NCI-H2107 treated with DMSO at 0.1 percent for 48 hours (cell line): ENCODE results near the gene TRAPPC3.

Experiments used
- DNase-seq: peaks from one replicate; lab custom pipeline; 2025; ENCODE audit not compliant: unreplicated experiment; lab: John Stamatoyannopoulos, UW

Gene TRAPPC3

GRCh38 chr1:36106269-36106668 is 43.0 kb downstream of the TRAPPC3 start:
- DNase-seq: no peak

GRCh38 chr1:36101546-36101945 is 47.7 kb downstream of the TRAPPC3 start:
- no peak for DNase-seq

DNA sequence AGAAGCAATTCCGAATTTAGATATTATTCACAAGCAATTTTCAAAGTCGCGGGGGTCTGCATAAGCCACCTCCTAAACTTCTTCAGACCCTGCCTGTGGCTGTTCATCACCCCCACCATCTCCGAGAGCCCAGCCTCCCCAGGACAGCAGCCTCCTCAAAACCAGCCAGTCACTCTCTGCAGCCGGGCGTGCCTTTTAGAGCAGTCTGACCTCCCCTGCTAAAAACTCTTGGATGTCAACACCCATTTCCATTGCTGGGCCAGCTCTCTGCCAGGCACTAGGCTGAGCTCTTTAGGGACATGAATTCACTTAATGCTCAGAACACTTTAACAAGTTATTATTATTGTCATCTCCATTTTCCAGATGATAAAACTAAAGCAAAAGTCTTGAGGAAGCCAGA is 48.9 kb downstream of the TRAPPC3 start:
- DNase-seq: no peak

DNA sequence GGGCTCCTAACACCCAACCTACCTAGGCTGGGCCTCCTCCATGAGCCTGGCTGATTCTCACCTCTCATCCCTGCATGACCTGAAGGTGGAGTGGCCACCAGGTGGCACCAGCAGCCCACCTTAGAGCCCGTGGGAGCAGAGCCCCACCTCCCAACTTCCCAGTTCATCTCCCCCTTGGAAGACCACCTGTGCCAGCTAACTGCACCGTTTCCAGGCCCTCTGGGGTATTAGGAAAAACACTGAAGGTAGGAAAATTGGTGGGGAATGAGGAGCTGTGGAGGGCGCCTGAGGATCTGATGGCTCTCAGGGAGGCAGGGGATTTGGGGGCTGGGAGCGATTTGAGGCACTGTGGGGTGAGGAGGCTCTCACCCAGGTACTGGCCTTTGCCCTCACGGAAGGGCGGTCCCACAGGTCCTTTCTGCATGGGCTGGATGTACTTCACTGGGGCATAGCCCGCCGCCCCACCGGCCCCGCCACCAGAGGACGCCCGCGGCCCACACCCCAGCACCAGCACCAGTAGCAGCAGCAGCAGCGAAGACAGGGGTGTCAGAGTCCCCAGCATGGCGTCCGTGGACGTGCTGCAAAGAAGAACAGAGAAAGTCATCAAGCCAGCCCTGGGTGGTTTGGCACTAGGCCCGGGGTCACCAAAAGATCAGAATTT is 49.5 kb downstream of the TRAPPC3 start:
- DNase-seq: peak; percentile 54

GRCh38 chr1:36098650-36099365 is 50.5 kb downstream of the TRAPPC3 start:
- no peak for DNase-seq

DNA sequence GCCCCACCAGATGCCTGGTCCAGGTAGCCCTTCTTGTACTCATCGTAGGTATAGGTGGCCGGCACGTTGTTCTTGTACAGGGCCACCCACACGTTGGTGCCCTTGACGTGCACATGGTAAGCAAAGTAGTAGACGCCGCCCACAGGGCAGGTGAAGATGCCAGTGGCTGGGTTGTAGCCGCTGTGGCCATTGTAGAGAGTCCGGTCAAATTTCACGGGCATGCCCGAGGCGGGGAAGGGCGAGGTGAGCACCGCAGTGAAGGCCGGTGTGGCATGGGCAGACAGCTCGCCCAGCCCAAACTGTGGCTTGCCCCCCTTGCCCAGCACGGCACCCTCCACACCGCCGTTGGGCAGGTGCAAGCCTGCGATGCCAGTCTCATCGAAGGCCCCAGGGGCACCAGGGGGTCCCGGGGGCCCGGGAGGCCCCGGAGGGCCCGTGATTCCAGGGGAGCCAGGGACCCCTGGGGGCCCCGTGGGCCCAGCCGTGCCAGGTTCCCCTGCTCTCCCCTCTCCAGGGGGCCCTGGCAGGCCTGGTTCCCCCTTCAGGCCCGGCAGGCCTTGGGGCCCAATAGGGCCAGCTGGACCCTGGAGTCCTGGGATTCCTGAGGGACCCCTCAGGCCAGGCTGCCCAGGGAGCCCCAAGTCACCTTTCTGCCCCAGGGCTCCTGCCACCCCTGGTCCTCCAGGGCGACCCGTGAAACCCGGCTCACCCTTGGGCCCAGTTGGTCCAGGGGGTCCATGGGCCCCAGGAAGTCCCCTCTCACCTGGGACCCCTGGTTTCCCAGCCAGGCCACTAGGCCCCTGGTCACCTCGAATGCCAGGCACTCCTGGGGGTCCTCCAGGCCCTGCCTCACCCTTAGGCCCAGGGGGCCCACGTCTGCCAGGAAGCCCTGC is 51.3 kb downstream of the TRAPPC3 start:
- no peak for DNase-seq

GRCh38 chr1:36096500-36097432 is 52.5 kb downstream of the TRAPPC3 start:
- peak; percentile 66 for DNase-seq

GRCh38 chr1:36095760-36096405 is 53.4 kb downstream of the TRAPPC3 start:
- DNase-seq: no peak

GRCh38 chr1:36094621-36095061 is 54.6 kb downstream of the TRAPPC3 start:
- DNase-seq: no peak

- DNase-seq: no peak
These were observed 55.4 kb downstream of the TRAPPC3 start for GRCh38 chr1:36093929-36094328.

GRCh38 chr1:36093226-36093625 is 56.1 kb downstream of the TRAPPC3 start:
- DNase-seq: no peak

DNA sequence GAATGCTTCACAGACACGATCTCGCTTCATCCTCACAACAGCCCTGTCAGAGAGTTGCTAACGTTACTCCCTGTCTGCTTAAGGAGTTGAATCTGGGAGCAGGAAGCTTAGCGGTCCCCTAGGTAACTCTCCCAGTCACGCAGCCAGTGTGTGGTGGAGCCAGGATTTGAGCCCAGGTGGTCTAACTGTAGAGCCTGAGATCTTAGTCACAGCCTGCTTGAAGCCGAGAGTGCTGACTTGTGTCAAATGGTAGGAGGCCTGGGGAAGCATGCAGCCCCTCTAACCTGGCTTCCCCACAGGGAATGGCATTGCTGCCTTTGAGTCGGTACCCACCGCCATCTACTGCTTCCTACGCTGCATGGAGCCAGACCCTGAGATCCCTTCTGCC is 56.5 kb downstream of the TRAPPC3 start:
- DNase-seq: no peak

DNA sequence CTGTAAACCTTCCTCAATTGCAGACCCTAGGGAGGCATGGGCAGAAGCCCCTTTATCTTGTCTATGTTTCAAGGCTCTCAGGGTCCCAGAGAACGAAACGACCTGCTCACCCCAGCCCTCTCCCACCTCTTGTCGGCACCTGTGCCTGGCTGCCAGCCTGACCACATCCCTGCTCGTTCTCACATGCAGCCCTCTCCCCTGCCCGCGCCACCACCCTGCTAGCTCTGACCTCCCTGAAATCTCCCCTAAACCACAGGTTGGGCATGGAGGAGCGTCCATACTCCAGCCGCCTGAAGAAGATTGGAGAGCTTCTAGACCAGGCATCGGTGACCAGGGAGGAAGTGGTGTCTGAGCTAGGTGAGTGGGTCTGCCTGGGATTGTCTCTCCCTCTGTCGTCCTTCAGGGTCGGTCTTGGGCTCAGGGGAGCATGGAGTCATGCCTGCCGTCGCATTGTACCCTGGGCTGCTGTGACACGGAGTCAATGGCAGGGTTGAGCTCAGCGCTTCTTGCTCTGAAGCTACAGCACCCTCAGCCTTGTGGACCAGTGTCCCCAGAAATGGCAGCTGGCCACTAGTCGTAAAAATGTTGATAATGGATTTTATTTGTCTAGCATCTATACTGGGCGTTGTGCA is 57.0 kb downstream of the TRAPPC3 start:
- DNase-seq: no peak

DNA sequence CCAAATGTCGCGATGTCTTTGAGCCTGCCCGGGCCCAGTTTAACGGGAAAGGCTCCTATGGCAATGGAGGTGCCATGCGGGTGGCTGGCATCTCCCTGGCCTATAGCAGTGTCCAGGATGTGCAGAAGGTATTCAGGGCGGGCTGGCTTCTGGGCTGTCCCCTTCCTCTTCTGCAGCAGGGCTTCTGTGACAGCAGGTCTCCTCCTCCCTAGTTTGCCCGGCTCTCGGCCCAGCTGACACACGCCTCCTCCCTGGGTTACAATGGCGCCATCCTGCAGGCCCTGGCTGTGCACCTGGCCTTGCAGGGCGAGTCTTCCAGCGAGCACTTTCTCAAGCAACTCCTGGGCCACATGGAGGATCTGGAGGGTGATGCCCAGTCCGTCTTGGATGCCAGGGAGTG is 57.6 kb downstream of the TRAPPC3 start:
- DNase-seq: no peak

- DNase-seq: no peak
These were observed 58.1 kb downstream of the TRAPPC3 start for GRCh38 chr1:36091141-36091540.

DNA sequence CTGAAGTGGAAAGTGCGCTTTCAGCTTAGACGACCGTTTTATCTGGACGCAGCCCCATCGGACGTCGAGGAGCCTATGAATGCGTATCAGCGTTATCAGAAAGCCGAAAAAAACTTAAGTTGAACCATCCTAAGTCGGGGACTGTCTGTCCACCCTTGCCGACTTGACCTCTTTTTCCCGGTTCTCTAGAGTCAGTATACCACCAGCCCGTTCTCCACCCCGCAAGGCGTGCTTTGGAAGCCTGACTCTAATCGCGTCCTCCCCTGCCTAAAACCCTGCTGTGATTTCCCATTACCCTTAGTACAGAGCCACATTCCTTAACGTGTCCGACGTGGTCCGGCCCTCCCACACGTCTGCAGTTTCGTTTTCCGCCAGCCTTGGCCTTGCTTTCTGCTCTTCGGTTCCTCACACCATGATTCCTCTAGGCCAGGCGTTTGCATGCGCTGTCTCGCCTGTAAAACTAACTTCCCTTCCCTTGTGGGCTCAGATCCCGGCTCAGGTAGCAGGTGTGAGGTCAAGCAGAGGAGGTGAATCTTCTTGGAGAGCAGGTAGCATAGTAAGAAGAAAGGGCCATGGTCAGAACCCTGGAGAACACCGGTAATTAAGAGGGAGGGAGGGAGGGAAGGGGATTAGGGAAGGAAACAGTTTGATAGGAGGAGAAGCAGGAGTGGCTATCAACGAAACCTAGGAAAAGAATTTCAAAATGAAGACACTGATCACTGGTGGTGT is 59.7 kb downstream of the TRAPPC3 start:
- DNase-seq: no peak

DNA sequence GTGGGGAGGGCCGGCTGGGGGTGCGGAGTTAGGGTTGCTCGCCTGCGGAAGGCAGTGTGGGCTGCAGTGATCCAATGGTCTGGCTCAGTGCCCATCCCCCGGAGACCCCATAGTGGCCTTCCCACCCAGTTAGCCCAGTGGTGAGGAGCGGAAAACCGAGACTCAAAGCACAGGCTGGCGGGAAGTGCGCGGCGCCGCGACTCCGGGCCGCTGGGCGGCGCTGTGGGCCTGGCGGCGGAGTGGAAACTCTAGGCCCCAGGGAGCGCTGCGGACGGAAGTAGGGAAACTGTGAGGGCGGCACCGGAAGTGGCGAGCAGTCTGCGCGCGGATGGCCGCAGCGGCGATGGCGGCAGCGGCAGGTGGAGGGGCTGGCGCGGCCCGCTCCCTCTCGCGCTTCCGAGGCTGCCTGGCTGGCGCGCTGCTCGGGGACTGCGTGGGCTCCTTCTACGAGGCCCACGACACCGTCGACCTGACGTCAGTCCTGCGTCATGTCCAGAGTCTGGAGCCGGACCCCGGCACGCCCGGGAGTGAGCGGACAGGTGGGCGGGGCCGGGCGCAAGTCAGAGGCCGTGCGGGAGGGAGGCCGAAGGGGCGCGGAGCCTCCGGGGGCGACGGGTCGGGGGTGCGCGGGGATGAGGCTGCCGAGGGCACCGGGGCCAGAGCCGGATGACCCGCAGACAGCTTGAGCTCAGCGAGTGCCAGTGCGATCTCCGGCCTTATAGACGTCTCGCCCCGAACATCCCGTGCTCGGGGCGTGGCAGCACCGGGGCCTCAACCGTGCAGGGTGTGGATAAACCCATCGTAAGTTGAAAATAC is 60.5 kb downstream of the TRAPPC3 start, which contains the start of gene ADPRS:
ADPRS (plus strand) TSS at position 316 of the 816 bp plus-strand sequence; CDS start at position 329, 13 bp downstream.
- peak; percentile 62 for DNase-seq

DNA sequence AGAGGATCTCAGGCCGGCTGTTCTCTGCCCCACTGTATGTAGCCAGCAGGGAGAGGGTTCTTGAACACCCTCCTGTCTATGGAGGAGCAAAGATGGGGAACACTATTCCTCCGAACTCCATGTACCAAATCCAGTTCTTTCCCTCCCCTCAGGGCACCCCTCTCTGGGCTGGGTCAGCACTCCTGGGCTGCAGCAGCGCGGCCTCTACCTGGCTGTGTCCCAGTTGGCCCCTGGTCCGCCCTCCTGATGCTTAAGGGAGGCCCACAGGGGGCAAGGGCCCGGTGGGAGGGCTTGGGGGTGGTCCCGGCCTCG is 61.1 kb downstream of the TRAPPC3 start:
- DNase-seq: no peak
